ENCODE measurements around the gene MINDY1. TPM values are rescaled to one million over a fixed set of nuclear protein-coding genes. Genes with fewer than 3 reads are reported as not detected.

The MINDY1 gene
- total and polyA plus RNA-seq, 10 donors: 3.3 to 51.1 (median 28.6) TPM

- Histone ChIP-seq H3K4me3 (peak overlapping the region in 1 of 8 donors; percentile 90), H3K27me3 (replicated peaks in 1 of 7) (no peaks in the 10 kb centered on the region), H3K9me3 (no peaks in the 10 kb centered on the region), H3K27ac (peak overlapping the region in 7 of 8 donors; percentile 44 to 97 (median 95)), H3K4me1 (peaks cover 28 to 57% (median 49%) of the 10 kb centered on the region in 6 donors), H3K36me3 (peaks cover 0 to 34% (median 32%) of the 10 kb centered on the region in 6 donors)
- TF ChIP-seq, protein P1, sequence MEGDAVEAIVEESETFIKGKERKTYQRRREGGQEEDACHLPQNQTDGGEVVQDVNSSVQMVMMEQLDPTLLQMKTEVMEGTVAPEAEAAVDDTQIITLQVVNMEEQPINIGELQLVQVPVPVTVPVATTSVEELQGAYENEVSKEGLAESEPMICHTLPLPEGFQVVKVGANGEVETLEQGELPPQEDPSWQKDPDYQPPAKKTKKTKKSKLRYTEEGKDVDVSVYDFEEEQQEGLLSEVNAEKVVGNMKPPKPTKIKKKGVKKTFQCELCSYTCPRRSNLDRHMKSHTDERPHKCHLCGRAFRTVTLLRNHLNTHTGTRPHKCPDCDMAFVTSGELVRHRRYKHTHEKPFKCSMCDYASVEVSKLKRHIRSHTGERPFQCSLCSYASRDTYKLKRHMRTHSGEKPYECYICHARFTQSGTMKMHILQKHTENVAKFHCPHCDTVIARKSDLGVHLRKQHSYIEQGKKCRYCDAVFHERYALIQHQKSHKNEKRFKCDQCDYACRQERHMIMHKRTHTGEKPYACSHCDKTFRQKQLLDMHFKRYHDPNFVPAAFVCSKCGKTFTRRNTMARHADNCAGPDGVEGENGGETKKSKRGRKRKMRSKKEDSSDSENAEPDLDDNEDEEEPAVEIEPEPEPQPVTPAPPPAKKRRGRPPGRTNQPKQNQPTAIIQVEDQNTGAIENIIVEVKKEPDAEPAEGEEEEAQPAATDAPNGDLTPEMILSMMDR (IDR thresholded peaks at IDR 0.05 in 8 of 11, conservative IDR thresholded peaks at IDR 0.05 in 3 of 11): no peak
- TF ChIP-seq POLR2A (IDR thresholded peaks at IDR 0.05) (no peak), POLR2AphosphoS5 (IDR thresholded peaks at IDR 0.05) (peak; percentile 24 to 64 (median 45))
- intact Hi-C loops (cut with DNase I; ENCODE audit: low total_unique reads): loop anchor here (10.0 kb wide), 1 partner anchor 46 kb away; the partner anchor contains the start of gene SETDB1
- DNase-seq: peak; percentile 71
- 60 to 70% (median 64%) methylated on average over 11 of the region's 11 CpGs for WGBS, 5 donors
These were observed 35.7 kb downstream of the MINDY1 start for GRCh38 chr1:150970808-150971582.

- H3K27me3 ChIP-seq (replicated peaks in 1 of 7): no peaks in the 10 kb centered on the region
- DNase-seq: peak; percentile 24
- intact Hi-C loops (cut with DNase I; ENCODE audit: low total_unique reads): loop anchor here (10.0 kb wide), 1 partner anchor 45 kb away; the partner anchor contains the start of gene SETDB1
- H3K9me3 ChIP-seq: no peaks in the 10 kb centered on the region
- WGBS, 5 donors: 71 to 85% (median 77%) methylated on average over 3 of the region's 3 CpGs
- H3K4me1 ChIP-seq: peaks cover 24 to 46% (median 40%) of the 10 kb centered on the region in 6 donors
- H3K4me3 ChIP-seq: no peak overlapping the region
- H3K27ac ChIP-seq: peak overlapping the region in 2 of 8 donors; percentile 30 to 97
- peaks cover 0 to 47% (median 46%) of the 10 kb centered on the region in 6 donors for H3K36me3 ChIP-seq
- TF ChIP-seq, protein P1 (IDR thresholded peaks at IDR 0.05 in 8 of 11, conservative IDR thresholded peaks at IDR 0.05 in 3 of 11): no peak
- TF ChIP-seq POLR2AphosphoS5 (IDR thresholded peaks at IDR 0.05) (no peak), POLR2A (IDR thresholded peaks at IDR 0.05) (no peak)
These were observed 37.1 kb downstream of the MINDY1 start for GRCh38 chr1:150969626-150970025.

GRCh38 chr1:150968491-150968890 is 38.2 kb downstream of the MINDY1 start:
- TF ChIP-seq, protein P1 (IDR thresholded peaks at IDR 0.05 in 8 of 11, conservative IDR thresholded peaks at IDR 0.05 in 3 of 11): no peak
- TF ChIP-seq POLR2A (IDR thresholded peaks at IDR 0.05) (no peak), POLR2AphosphoS5 (IDR thresholded peaks at IDR 0.05) (no peak)
- 90 to 98% (median 97%) methylated on average over 4 of the region's 4 CpGs for WGBS, 5 donors
- H3K27me3 ChIP-seq (replicated peaks in 1 of 7): no peaks in the 10 kb centered on the region
- no peaks in the 10 kb centered on the region for H3K9me3 ChIP-seq
- H3K4me1 ChIP-seq: peaks cover 22 to 48% (median 37%) of the 10 kb centered on the region in 6 donors
- no peak for DNase-seq
- no peak overlapping the region for H3K27ac ChIP-seq
- H3K4me3 ChIP-seq: no peak overlapping the region
- intact Hi-C loops (cut with DNase I; ENCODE audit: low total_unique reads): no loop called here
- H3K36me3 ChIP-seq: peaks cover 0 to 59% (median 57%) of the 10 kb centered on the region in 6 donors

GRCh38 chr1:150967936-150968335 is 38.8 kb downstream of the MINDY1 start:
- Histone ChIP-seq H3K27me3 (replicated peaks in 1 of 7) (no peaks in the 10 kb centered on the region), H3K4me1 (peaks cover 17 to 42% (median 31%) of the 10 kb centered on the region in 6 donors), H3K27ac (no peak overlapping the region), H3K4me3 (no peak overlapping the region), H3K9me3 (no peaks in the 10 kb centered on the region), H3K36me3 (peaks cover 0 to 64% (median 63%) of the 10 kb centered on the region in 6 donors)
- TF ChIP-seq, protein P1 (IDR thresholded peaks at IDR 0.05 in 8 of 11, conservative IDR thresholded peaks at IDR 0.05 in 3 of 11): no peak
- TF ChIP-seq POLR2AphosphoS5 (IDR thresholded peaks at IDR 0.05): peak in 2 of 3 donors; percentile 5 to 59
- WGBS, 5 donors: 94 to 99% (median 97%) methylated on average over 7 to 13 of the region's 13 CpGs
- intact Hi-C loops (cut with DNase I; ENCODE audit: low total_unique reads): no loop called here
- DNase-seq: peak; percentile 52
